GM18858 (cell line): ENCODE data around the gene LIPC.

Experiments used
- ATAC-seq: cut with Tn5 transposase; IDR thresholded peaks from one replicate; pipeline ENCODE4 v1.9.1; 2021; ENCODE audit not compliant: unreplicated experiment

LIPC gene

DNA sequence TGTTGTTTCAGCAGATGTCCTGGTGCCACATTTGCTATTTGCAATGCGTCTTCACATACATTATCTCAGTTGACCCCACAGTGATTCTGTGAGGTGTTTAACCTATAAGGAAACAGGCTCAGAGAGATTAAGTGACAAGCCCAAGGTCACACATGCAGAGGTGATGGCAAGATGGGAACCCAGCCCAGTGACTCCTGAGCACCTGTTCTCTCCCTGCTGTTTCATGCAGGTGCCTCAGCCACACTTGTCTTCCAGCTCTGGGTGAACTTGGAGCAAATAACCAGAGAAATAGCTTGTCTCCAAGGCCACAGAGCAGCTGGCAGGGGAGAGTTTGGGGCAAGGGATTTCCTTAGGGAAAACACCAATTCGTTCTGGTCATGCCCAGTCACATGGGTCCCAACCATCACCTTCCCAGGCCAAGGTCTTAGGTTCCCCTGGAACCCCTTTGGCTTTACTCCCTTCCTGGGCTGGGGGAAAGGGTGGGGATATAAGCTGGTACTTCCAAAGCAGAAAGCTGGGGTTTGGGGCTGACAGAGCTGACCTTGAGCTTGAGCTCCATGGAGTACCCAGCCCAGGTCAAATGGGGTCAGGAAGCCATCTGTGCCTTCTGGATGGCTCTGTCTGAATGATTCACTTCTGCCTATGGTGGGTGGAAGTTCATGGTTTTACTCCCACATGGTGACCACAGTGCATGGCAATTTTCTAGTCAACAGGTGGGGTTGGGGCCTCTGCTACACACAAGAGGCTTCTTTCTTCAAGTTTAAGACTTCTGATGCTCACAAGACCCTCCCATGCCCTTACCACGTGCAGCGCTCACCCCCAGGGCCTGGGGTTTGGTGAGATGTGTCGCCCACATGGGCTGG, 22.4 kb downstream of the LIPC start:
- peak; percentile 41 for ATAC-seq

GRCh38 chr15:58454950-58455401, 23.2 kb downstream of the LIPC start:
- no peak for ATAC-seq

GRCh38 chr15:58457466-58457965, 25.7 kb downstream of the LIPC start:
- peak; percentile 64 for ATAC-seq

- no peak for ATAC-seq
Observed at GRCh38 chr15:58458076-58458475, 26.3 kb downstream of the LIPC start.

DNA sequence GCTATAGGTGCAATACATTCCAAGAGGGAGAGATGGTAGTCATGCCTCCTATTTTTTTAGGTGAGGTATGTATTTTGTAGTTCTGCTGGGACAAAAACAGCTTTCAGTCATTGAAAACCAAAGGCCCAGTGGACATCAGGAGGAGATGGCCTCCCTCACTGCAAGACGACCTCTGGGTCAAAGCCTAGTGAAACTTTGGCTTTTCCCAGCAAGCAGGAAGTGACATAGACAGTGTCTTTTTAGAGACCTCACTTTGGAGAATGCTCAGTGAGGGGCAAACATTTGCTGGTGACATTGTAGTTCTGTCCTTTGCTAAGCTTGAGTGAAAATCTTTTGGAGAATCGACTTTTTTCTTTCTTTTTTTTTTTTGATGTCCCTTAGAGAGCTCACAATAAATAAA, 27.3 kb downstream of the LIPC start:
- no peak for ATAC-seq

DNA sequence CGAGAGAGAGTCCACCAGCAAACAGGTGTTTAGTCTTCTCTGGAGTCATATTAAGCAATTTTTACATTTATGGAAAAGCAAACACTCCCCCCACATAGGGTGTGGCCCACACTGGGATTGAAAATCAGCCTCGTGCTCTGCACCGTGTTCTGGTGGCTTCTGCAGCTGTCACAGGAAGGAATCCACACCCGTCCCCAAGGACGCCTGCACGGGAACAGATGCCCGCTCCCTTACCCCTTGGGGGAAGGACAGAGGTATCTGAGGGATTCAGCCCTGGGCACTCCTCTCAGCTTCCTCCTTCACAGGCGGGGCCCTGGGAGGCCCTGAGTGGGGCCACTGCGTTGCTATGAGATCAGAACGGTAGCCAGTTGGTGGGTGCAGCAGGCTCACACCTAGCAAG, 27.8 kb downstream of the LIPC start:
- no peak for ATAC-seq

- ATAC-seq = no peak
Observed at GRCh38 chr15:58460116-58460790, 28.5 kb downstream of the LIPC start.

- no peak for ATAC-seq
Observed at GRCh38 chr15:58460872-58461271, 29.1 kb downstream of the LIPC start.

- no peak for ATAC-seq
Observed at GRCh38 chr15:58462547-58462946, 30.8 kb downstream of the LIPC start.

DNA sequence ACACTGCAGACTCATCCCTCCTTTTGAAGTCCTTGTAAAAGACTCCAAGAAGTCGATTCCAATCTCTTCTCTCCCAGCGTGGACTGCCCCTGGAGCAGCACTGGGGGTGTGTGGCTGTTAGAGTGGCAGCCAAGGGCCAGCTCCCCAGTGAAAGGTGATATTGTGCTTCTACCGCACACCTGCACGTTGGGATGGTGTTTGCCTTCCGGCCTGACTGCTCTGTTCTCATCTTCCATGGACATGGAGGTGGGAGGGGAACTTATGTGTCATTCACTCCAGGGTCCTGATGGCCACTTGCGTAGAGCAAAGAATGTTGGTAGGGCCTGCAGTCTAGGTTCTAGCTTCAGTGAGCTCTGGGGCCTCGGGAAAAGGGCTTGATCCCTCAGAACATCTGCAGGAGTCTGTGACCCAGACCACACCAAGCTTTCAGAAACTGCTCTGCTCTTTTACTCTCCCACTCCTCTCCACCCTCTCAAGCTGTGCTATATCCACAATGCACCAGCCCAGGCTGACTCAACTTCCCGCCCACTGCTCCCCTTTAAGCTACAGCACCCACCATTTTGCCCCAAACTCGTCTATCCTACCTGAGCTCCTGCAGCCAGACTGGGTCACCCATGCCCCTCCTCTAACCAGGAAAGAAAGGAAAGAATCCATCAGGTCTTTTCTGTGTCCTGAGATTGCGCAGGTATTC, 31.3 kb downstream of the LIPC start:
- no peak for ATAC-seq

DNA sequence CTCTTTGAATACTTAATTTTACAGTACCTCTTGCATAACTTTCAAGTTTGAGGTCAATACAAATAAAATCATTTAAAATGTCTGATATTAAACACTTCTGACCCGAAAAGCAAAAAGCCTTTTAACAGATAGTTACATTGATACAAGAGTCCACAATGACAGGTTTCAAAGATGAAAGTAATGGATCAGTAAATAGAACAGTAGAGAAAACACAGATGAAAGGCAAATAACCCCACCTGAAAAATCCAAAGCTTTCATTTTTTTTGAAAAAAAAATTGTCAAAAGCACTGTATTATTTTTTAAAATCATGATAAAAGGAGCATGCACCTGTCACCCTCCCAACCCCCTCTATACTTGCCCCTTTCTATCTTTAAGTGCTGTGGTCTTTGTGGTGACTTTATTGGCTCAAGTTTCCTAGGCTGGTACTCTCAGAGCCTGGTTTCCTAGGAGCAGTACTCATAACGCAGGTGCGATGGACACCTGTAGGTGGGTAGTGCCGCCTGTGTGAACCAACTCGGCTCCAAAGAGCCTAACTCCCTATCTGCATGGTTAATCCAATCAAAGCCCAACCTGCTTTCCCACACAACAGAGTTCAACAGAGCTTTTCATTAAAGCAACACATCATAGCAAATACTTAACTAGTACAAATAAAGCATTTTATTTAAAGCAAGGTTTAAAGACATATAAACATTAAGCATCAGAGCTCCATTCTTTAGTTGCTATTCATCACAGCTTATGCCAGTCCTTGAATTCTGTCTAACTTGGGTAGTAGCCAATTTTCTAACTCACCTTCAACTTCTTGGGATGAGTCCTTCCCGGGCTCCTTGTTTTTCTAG, 32.2 kb downstream of the LIPC start:
- no peak for ATAC-seq

- no peak for ATAC-seq
Observed at GRCh38 chr15:58465070-58465469, 33.3 kb downstream of the LIPC start.

DNA sequence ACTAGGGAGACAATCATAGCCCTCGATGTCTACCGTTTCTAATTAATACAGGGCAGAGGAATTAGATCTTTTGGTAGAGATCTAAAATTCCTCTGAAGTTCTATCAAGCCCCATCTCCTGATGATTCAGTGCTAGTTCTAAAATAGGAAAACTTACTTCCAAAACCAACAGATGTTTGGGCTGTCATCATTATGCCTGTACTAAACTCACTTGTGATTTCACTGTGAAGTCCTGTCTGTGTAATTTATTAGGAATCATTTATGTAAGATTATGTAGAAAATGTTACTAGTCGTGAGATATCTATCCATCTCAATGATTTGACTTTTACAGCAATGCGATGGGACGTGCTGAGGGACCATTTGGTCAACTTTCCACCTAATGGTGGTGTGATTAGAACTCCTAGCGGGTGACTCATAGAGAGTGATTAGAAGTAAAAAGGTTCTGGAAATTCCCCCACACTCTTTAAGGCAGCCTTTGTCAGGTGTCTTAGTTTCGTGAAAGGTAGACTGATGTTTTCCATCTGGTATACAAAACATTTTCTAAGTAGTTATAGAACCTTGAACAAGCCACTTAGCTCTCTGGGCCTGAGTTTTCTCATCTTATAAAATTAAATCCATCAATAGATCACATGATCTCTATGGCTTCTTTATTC, 34.2 kb downstream of the LIPC start:
- no peak for ATAC-seq

- no peak for ATAC-seq
Observed at GRCh38 chr15:58466566-58466965, 34.8 kb downstream of the LIPC start.

- no peak for ATAC-seq
Observed at GRCh38 chr15:58467121-58467721, 35.4 kb downstream of the LIPC start.

- no peak for ATAC-seq
Observed at GRCh38 chr15:58467722-58468423, 36.1 kb downstream of the LIPC start.

DNA sequence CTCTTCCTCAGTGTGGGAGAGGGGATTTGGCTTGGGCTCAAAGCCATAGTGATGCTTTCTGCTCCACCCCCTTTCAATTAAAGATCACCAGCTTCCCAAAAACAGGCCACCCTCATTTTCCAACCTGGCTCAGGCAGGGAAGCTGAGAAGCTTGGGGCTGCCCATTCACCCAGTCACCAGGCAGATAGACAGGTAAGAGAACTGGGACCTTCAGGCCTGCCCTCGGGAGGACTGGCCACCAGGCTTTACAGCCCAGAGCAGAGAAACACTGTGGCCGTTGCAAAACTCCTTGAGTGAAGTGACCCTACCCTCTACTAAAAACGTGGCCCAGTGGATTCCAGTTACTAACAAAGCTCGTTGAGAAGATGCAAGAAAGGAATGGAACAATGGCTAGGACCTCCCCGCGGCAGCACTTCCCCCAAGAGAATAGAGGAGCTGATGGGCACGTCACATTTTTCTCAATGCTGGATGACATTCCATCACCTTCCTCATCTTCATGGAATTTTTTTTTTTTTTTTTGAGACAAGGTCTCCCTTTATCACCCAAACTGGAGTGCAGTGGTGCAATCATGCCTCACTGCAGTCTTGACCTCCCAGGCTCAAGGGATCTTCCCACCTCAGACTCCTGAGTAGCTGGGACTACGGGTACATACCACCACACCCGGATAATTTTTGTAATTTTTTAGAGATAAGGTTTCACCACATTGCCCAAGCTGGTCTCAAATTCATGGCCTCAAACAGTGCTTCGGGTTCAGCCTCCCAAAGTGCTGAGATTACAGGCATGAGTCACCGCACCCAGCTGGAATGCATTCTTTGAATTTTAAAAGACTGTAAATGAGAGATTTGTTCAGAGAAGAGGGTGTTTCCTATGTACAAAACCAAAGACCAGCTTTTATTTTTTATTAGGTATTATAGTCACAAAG, 37.9 kb downstream of the LIPC start:
- ATAC-seq = no peak

- ATAC-seq = no peak
Observed at GRCh38 chr15:58471348-58471747, 39.6 kb downstream of the LIPC start.
